HEK293 (cell line): ENCODE measurements around the gene OTUD6A.

Experiments
- CTCF ChIA-PET: fragments of 350-600 bp; formaldehyde crosslinking; extraction: SDS; loops from one replicate; lab custom pipeline; 2021; ENCODE audit warnings: antibody characterized with exemption; lab: Yijun Ruan, JAX
- POLR2A ChIA-PET: fragments of 300-600 bp; formaldehyde crosslinking; extraction: SDS; loops from one replicate; lab custom pipeline; 2020; ENCODE audit warnings: antibody characterized with exemption, inconsistent platforms; lab: Yijun Ruan, JAX
- H3K27ac ChIP-seq: fragments of 200-500 bp; sonication (Bioruptor generic); 2 replicates; pipeline ENCODE4 v1.5.1; 2014; ENCODE audit warnings: low read depth, low read length, control low read depth, inconsistent platforms; ENCODE audit errors: extremely low read depth
- H3K36me3 ChIP-seq, 2 experiments: fragments of 200-500 bp in 1 of 2; sonication (Bioruptor generic) in 1 of 2; 1 replicate in 1 of 2; 2 replicates in 1 of 2; pipeline ENCODE4 v1.5.1; 2014 to 2017; ENCODE audit warnings: inconsistent platforms in 2 of 2, low read length in 2 of 2; ENCODE audit not compliant: control insufficient read depth in 2 of 2, insufficient read depth in 1 of 2
- H3K4me1 ChIP-seq: fragments of 200-500 bp; sonication (Bioruptor generic); 2 replicates; pipeline ENCODE4 v1.5.1; 2014; ENCODE audit warnings: mild to moderate bottlenecking, low read length, inconsistent platforms; ENCODE audit not compliant: control insufficient read depth, insufficient read depth
- H3K4me3 ChIP-seq: 2 replicates; pipeline ENCODE4 v1.5.1; 2011; ENCODE audit warnings: low read depth, mild to moderate bottlenecking, control low read depth, low read length, moderate library complexity
- H3K9me3 ChIP-seq: fragments of 200-500 bp; sonication (Bioruptor generic); 2 replicates; pipeline ENCODE4 v1.5.1; 2014; ENCODE audit warnings: low read depth, low read length, inconsistent platforms; ENCODE audit not compliant: control insufficient read depth, insufficient read depth
- BCL11B ChIP-seq: fragments of 450-650 bp; formaldehyde crosslinking; IDR thresholded peaks from 2 replicates; pipeline ENCODE4 v1.5.1; 2016; ENCODE audit warnings: low read depth, missing biosample characterization, missing genetic modification characterization
- EGR2 ChIP-seq: fragments of 450-650 bp; formaldehyde crosslinking; IDR thresholded peaks from 2 replicates; pipeline ENCODE4 v1.5.1; 2016; ENCODE audit warnings: low read depth, missing biosample characterization, missing genetic modification characterization
- GLIS1 ChIP-seq: fragments of 450-650 bp; formaldehyde crosslinking; IDR thresholded peaks from 2 replicates; pipeline ENCODE4 v1.5.1; 2016; ENCODE audit warnings: missing biosample characterization, missing genetic modification characterization
- KLF1 ChIP-seq: fragments of 450-650 bp; formaldehyde crosslinking; IDR thresholded peaks from 2 replicates; pipeline ENCODE4 v1.5.1; 2016; ENCODE audit warnings: missing biosample characterization, missing genetic modification characterization
- KLF8 ChIP-seq: fragments of 450-650 bp; formaldehyde crosslinking; IDR thresholded peaks from 2 replicates; pipeline ENCODE4 v1.5.1; 2016; ENCODE audit warnings: missing biosample characterization, missing genetic modification characterization
- RBAK ChIP-seq: fragments of 450-650 bp; formaldehyde crosslinking; IDR thresholded peaks from 2 replicates; pipeline ENCODE4 v1.5.1; 2016; ENCODE audit warnings: missing biosample characterization, missing genetic modification characterization
- SCRT1 ChIP-seq: fragments of 450-650 bp; formaldehyde crosslinking; IDR thresholded peaks from 2 replicates; pipeline ENCODE4 v1.5.1; 2016; ENCODE audit warnings: missing biosample characterization, missing genetic modification characterization, borderline replicate concordance
- SCRT2 ChIP-seq: fragments of 450-650 bp; formaldehyde crosslinking; IDR thresholded peaks from 2 replicates; pipeline ENCODE4 v1.5.1; 2016; ENCODE audit warnings: missing biosample characterization, missing genetic modification characterization
- ZBTB49 ChIP-seq: fragments of 450-650 bp; formaldehyde crosslinking; IDR thresholded peaks from 2 replicates; pipeline ENCODE4 v1.5.1; 2016; ENCODE audit warnings: missing biosample characterization, missing genetic modification characterization, low read depth
- ZBTB7A ChIP-seq: fragments of 450-650 bp; formaldehyde crosslinking; IDR thresholded peaks from 2 replicates; pipeline ENCODE4 v1.5.1; 2016; ENCODE audit warnings: low read depth, missing biosample characterization, missing genetic modification characterization
- ZBTB8A ChIP-seq: fragments of 450-650 bp; formaldehyde crosslinking; IDR thresholded peaks from 2 replicates; pipeline ENCODE4 v1.5.1; 2016; ENCODE audit warnings: missing biosample characterization, missing genetic modification characterization
- ZEB2 ChIP-seq: fragments of 450-650 bp; formaldehyde crosslinking; IDR thresholded peaks from 2 replicates; pipeline ENCODE4 v1.5.1; 2016; ENCODE audit warnings: missing biosample characterization, missing genetic modification characterization
- ZFHX2 ChIP-seq: fragments of 450-650 bp; formaldehyde crosslinking; conservative IDR thresholded peaks from 2 replicates; pipeline ENCODE4 v1.5.1; 2016; ENCODE audit warnings: missing biosample characterization, missing genetic modification characterization
- ZFP37 ChIP-seq: fragments of 450-650 bp; formaldehyde crosslinking; IDR thresholded peaks from 2 replicates; pipeline ENCODE4 v1.5.1; 2016; ENCODE audit warnings: missing biosample characterization, missing genetic modification characterization
- ZNF121 ChIP-seq: fragments of 450-650 bp; formaldehyde crosslinking; IDR thresholded peaks from 2 replicates; pipeline ENCODE4 v1.5.1; 2016; ENCODE audit warnings: missing biosample characterization, missing genetic modification characterization
- ZNF211 ChIP-seq: fragments of 450-650 bp; formaldehyde crosslinking; IDR thresholded peaks from 2 replicates; pipeline ENCODE4 v1.5.1; 2016; ENCODE audit warnings: low read depth, missing biosample characterization, missing genetic modification characterization
- ZNF239 ChIP-seq: fragments of 450-650 bp; formaldehyde crosslinking; IDR thresholded peaks from 2 replicates; pipeline ENCODE4 v1.5.1; 2016; ENCODE audit warnings: missing biosample characterization, missing genetic modification characterization
- ZNF292 ChIP-seq: fragments of 450-650 bp; formaldehyde crosslinking; IDR thresholded peaks from 2 replicates; pipeline ENCODE4 v1.5.1; 2016; ENCODE audit warnings: low read depth, missing biosample characterization, missing genetic modification characterization, borderline replicate concordance
- ZNF324 ChIP-seq: fragments of 450-650 bp; formaldehyde crosslinking; IDR thresholded peaks from 2 replicates; pipeline ENCODE4 v1.5.1; 2016; ENCODE audit warnings: missing biosample characterization, missing genetic modification characterization
- ZNF433 ChIP-seq: fragments of 450-650 bp; formaldehyde crosslinking; IDR thresholded peaks from 2 replicates; pipeline ENCODE4 v1.5.1; 2016; ENCODE audit warnings: missing biosample characterization, missing genetic modification characterization, low read depth
- ZNF610 ChIP-seq: fragments of 450-650 bp; formaldehyde crosslinking; IDR thresholded peaks from 2 replicates; pipeline ENCODE4 v1.5.1; 2016; ENCODE audit warnings: missing biosample characterization, missing genetic modification characterization, borderline replicate concordance
- ZNF626 ChIP-seq: fragments of 450-650 bp; sonication (Bioruptor Pico); formaldehyde crosslinking; IDR thresholded peaks from 2 replicates; pipeline ENCODE4 v1.5.1; 2018; ENCODE audit warnings: missing biosample characterization, missing genetic modification characterization, inconsistent platforms
- ZNF629 ChIP-seq: fragments of 450-650 bp; formaldehyde crosslinking; IDR thresholded peaks from 2 replicates; pipeline ENCODE4 v1.5.1; 2017; ENCODE audit warnings: missing biosample characterization, missing genetic modification characterization
- ZNF677 ChIP-seq: fragments of 450-650 bp; IDR thresholded peaks from 2 replicates; pipeline ENCODE4 v1.5.0; 2018; ENCODE audit warnings: missing biosample characterization, mild to moderate bottlenecking, missing genetic modification characterization, moderate library complexity
- ZNF707 ChIP-seq: fragments of 450-650 bp; formaldehyde crosslinking; IDR thresholded peaks from 2 replicates; pipeline ENCODE4 v1.5.1; 2016; ENCODE audit warnings: missing biosample characterization, missing genetic modification characterization
- ZNF837 ChIP-seq: fragments of 450-650 bp; formaldehyde crosslinking; IDR thresholded peaks from 2 replicates; pipeline ENCODE4 v1.5.1; 2016; ENCODE audit warnings: missing biosample characterization, missing genetic modification characterization
- ZNF843 ChIP-seq: fragments of 450-650 bp; formaldehyde crosslinking; IDR thresholded peaks from 2 replicates; pipeline ENCODE4 v1.5.1; 2016; ENCODE audit warnings: missing biosample characterization, missing genetic modification characterization
- ZSCAN4 ChIP-seq: fragments of 450-650 bp; formaldehyde crosslinking; IDR thresholded peaks from 2 replicates; pipeline ENCODE4 v1.5.1; 2017; ENCODE audit warnings: missing biosample characterization, missing genetic modification characterization
- TF ChIP-seq, protein P1 (sequence below): fragments of 450-650 bp; formaldehyde crosslinking; IDR thresholded peaks from 2 replicates; pipeline ENCODE4 v1.5.1; 2016; ENCODE audit warnings: missing biosample characterization, missing genetic modification characterization

OTUD6A gene

DNA sequence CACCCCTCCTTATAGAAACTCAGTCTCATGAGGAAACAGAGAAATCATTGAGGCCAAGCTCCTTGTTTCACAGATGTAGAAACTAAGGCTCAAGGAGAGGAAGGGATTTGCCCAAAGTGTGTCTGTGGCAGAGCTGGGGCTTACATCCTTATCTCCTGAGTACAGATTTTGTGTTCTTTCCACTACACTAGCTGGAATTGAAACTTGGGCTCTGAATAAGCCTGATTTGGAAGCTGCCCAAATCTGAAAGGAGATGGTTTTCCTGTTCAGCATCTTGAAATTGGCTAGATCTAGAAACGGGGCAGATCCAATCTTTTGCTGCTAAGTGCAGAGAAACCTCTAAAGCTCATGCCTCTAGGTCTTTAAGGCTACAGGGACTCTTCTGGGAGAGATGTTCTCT lies 36.8 kb upstream of the OTUD6A start (continued):
- TF ChIP-seq ZNF211 (tag by site-specific recombination) (no peak), ZNF626 (no peak), BCL11B (no peak)

DNA sequence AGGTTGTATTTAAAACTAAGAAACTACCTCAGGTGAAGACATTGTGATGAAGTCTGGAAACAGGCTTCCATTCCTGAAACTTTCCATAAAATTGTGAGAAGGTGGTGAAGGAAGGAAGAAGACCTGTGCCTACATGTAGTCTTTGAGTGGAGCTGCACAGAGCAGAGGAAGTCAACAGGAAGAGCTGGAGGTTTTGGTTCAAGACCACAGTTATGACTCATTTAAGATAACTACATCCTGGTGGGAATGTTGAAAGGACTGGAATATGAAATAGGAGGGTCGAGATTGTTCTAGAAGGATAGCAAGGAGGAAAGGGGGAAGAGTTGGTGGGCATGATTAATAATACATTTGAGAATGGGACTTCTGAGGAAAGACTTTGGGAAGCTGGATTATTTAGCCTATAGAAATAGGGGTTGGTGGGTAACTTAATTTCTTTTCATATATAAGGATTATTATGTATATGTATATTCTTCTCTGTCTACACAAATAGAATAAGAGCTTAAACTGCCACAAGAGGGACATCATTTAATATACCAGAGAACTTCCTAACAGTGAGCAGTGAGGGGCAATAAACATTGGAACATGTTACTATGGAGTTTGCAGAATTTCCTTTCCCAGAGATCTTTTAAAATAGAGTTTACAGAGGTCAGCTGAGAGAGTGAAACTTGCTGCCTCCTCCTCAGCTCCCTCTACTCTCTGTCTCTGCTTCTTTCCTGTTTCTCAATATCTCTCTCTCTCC lies 36.0 kb upstream of the OTUD6A start:
- Histone ChIP-seq H3K27ac (no peak overlapping the region), H3K4me3 (no peak overlapping the region), H3K36me3 (no peaks in the 10 kb centered on the region), H3K4me1 (no peaks in the 10 kb centered on the region), H3K9me3 (no peaks in the 10 kb centered on the region; the same call in 1 of the 2 replicates)
- POLR2A ChIA-PET, result no interaction called here
- CTCF ChIA-PET, result interaction anchor here (0.6 to 1.4 kb wide), 4 partner anchors 10 to 602 kb away, joined by 3 to 6 read pairs (median 6); no protein-coding TSS in a partner anchor
- no peak for TF ChIP-seq KLF8 (tag by site-specific recombination)
- no peak for TF ChIP-seq SCRT2 (tag by site-specific recombination)
- TF ChIP-seq ZFP37 (tag by site-specific recombination), result no peak
- no peak for TF ChIP-seq RBAK (tag by site-specific recombination)
- TF ChIP-seq KLF1 (tag by site-specific recombination), result no peak
- TF ChIP-seq GLIS1, result no peak
- no peak for TF ChIP-seq EGR2
- no peak for TF ChIP-seq ZNF324 (tag by site-specific recombination)
- no peak for TF ChIP-seq ZNF239
- no peak for TF ChIP-seq ZBTB7A (tag by site-specific recombination)
- TF ChIP-seq ZFHX2 (tag by site-specific recombination), result no peak
- TF ChIP-seq ZBTB8A (tag by site-specific recombination), result no peak
- no peak for TF ChIP-seq ZNF610
- TF ChIP-seq ZNF707 (tag by site-specific recombination), result no peak

DNA sequence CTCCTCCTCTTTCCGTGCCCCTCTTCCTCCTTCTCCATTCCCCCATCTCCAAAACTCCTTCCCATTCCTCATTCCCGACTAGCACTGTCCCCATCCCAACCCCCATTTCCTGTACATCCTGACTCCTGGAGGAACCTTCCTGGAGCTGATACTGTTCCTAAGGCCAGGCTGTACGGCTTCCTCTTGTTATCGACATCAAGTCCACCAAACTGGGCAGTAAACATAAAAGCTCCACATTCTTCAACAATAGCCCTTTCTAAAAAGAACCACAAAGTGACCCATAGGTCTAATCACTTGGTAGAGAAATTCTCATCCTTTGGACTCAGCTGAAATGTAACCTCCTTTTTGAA lies 35.4 kb upstream of the OTUD6A start:
- Histone ChIP-seq H3K4me3 (no peak overlapping the region), H3K9me3 (no peaks in the 10 kb centered on the region; the same call in 1 of the 2 replicates), H3K36me3 (no peaks in the 10 kb centered on the region), H3K27ac (no peak overlapping the region), H3K4me1 (no peaks in the 10 kb centered on the region)
- ChIA-PET POLR2A (no interaction called here), CTCF (interaction anchor here (0.7 to 1.4 kb wide), 3 partner anchors 71 to 410 kb away, joined by 4 to 6 read pairs (median 5); no protein-coding TSS in a partner anchor)
- no peak for TF ChIP-seq ZEB2 (tag by site-specific recombination)
- no peak for TF ChIP-seq ZNF843 (tag by site-specific recombination)
- TF ChIP-seq ZNF121, result no peak
- TF ChIP-seq ZNF433 (tag by site-specific recombination), result no peak
- no peak for TF ChIP-seq ZSCAN4 (tag by site-specific recombination)
- TF ChIP-seq ZBTB49 (tag by site-specific recombination), result no peak
- no peak for TF ChIP-seq ZNF292 (tag by site-specific recombination)
- no peak for TF ChIP-seq SCRT1
- no peak for TF ChIP-seq KLF1 (tag by site-specific recombination)
- no peak for TF ChIP-seq ZNF629
- TF ChIP-seq, protein P1, sequence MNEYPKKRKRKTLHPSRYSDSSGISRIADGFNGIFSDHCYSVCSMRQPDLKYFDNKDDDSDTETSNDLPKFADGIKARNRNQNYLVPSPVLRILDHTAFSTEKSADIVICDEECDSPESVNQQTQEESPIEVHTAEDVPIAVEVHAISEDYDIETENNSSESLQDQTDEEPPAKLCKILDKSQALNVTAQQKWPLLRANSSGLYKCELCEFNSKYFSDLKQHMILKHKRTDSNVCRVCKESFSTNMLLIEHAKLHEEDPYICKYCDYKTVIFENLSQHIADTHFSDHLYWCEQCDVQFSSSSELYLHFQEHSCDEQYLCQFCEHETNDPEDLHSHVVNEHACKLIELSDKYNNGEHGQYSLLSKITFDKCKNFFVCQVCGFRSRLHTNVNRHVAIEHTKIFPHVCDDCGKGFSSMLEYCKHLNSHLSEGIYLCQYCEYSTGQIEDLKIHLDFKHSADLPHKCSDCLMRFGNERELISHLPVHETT (tag by site-specific recombination), result no peak
- TF ChIP-seq ZNF677 (tag by site-specific recombination), result no peak
- no peak for TF ChIP-seq ZNF837
- TF ChIP-seq GLIS1, result no peak
